ENCODE measurements around the gene LRIG3.
"Not testable (repeated sequence)": the region's sequence is repeated elsewhere in the genome, so short reads cannot be mapped to it uniquely, and the experiment has no call there.

LRIG3 gene, protein sequence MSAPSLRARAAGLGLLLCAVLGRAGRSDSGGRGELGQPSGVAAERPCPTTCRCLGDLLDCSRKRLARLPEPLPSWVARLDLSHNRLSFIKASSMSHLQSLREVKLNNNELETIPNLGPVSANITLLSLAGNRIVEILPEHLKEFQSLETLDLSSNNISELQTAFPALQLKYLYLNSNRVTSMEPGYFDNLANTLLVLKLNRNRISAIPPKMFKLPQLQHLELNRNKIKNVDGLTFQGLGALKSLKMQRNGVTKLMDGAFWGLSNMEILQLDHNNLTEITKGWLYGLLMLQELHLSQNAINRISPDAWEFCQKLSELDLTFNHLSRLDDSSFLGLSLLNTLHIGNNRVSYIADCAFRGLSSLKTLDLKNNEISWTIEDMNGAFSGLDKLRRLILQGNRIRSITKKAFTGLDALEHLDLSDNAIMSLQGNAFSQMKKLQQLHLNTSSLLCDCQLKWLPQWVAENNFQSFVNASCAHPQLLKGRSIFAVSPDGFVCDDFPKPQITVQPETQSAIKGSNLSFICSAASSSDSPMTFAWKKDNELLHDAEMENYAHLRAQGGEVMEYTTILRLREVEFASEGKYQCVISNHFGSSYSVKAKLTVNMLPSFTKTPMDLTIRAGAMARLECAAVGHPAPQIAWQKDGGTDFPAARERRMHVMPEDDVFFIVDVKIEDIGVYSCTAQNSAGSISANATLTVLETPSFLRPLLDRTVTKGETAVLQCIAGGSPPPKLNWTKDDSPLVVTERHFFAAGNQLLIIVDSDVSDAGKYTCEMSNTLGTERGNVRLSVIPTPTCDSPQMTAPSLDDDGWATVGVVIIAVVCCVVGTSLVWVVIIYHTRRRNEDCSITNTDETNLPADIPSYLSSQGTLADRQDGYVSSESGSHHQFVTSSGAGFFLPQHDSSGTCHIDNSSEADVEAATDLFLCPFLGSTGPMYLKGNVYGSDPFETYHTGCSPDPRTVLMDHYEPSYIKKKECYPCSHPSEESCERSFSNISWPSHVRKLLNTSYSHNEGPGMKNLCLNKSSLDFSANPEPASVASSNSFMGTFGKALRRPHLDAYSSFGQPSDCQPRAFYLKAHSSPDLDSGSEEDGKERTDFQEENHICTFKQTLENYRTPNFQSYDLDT

DNA sequence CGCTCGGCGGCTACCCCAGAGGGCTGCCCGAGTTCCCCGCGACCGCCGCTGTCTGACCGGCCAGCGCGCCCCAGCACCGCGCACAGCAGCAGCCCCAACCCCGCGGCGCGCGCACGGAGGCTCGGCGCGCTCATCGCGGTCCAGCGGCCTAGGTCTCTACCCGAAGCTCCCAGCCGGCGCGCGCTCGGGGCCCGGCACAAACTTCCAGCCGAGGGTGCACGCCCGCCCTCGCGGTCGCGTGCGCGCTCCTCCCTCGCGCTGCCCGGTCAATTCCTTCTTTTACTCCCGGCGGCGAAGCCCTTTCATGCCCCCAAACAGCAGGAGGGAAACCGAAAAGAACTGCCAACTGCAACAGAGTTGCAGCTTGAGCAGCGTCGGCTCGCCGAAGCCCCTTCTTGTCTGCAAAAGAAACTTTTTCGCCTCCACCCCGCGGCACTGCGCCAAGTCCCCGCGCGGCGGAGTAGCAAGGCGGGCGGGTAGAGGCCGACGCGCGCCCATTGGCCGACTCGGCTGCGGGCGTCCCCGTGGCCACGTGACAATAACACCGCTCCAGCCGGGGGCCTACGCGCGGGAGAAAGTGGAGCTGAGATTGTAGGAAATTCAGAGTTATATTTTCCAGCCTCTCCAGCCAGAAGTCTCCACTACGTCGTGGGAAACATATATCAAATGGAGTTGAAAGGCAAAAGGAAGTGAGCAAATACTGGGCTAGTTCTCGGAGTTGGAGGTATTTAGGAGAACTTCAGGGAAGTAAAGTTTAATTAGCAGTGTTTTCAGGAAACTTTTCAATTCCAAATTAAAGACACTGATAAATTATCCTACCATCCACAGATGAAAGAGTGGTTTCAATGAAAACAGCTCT is at the start of gene LRIG3:
Gene LRIG3 (minus strand): TSS at position 403 of the 859 bp plus-strand sequence. CDS start 269 bp downstream, at position 134.
- peak; percentile 92 for DNase-seq (ENCODE audit: low spot score)

DNA sequence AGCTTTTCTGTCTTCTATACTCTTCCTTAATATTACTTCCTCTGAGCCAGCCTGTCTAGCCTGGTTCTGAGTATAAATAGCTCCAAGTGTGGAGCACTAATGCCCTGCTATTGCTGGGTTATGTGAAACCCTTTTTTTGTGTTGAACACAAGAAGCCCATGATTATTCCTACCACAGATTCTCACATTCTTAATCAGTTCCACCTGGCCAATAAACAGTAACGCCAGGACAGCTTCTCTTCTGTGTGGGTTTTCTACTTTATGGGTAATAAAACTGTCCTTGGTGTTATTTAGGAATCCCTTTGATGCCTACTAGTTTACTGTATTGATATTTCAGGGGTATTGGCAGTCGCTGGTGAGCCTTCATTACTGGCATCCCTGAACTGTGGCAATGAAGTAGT is 48.9 kb upstream of the LRIG3 start:
- no peak for DNase-seq (ENCODE audit: low spot score)

DNA sequence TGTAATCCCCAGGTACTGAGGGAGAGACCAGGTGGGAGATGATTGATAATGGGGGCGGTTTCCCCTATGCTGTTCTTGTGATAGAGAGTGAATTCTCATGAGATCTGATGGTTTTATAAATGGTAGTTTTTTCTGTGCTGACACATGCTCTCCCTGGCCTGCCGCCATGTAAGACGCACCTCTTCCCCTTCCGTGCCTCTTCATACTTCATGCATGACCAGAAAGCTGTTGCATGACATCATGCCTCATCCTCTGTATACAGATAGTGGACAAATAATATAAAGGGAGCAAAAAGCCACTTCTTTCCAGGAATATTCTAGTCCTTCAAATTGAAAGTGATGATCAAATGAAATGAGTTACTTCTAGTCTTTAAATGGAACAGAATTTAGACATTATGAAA is 47.3 kb upstream of the LRIG3 start:
- DNase-seq (ENCODE audit: low spot score), result no peak

DNA sequence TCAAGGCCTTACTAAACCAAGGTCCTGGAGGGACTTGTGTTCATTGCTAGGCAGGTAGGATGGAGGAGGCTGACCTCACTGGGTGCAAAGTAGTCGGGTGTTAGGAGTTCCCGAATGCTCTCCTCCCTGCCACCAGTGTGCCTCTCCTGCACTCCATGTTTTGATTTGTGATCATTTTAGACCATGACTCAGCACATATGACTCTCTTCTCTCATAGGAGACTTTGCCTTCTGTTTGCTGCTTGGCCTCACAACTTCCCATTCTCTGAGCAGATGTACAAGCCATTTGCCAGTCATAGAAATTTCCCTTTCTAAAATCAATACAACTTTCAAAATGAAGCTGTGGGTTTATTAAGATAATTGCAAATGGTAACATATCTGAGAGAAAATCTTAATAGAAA is 46.6 kb upstream of the LRIG3 start:
- no peak for DNase-seq (ENCODE audit: low spot score)

DNA sequence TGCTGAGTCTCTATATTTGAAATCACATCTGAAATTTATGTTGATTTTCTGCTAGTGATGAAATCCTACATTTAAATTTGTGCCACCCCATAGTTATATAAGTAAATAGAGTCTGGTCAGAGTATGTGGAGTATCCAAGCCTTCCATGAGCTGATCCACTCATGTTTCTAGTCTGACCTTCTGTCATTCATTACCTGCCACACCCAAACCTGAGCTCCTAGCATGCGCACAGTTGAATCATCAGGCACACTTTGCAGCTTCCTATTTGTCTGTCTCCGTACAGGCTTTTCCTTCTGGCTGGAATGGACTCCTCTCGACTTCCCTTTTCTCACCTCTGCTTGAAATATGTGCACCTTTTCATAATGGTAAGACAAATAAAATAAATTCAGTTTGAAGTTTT is 45.3 kb upstream of the LRIG3 start:
- DNase-seq (ENCODE audit: low spot score), result no peak

DNA sequence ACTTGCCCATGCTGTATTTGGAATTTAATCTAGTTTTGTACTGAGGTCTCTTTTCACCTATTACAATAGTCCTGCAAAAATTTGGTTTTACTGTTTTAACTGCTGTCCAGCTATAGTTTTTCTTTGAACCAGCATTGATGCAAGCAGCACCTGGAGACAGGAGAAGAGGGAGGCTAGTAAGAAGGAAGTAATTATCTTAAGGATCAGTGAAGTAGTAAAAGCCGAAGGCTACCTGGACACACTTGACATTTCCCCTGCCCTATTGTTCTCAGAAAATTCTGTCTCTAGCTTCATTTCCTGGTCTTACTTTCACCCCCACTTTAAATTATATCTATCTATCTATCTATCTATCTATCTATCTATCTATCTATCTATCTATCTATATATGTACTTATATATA is 43.5 kb upstream of the LRIG3 start:
- DNase-seq (ENCODE audit: low spot score), result no peak

DNA sequence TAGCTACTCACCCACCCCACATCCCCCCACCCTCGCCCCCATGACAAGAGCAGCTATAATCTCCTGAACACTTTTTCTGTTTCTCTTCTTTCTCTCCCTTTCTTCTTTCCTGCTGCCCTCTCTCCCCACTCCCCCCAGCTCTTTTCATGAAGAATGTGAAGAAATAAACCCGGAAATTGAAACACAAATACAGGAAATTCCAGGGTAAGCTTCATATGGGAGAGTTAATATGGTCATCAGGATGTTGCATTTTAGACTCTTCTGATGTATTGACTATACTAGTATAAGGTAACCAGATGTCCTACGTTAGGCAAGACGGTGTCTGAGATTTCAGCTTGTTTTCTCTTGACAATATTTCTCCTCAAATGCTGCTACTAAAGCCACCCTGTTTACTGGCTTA is 41.6 kb upstream of the LRIG3 start:
- no peak for DNase-seq (ENCODE audit: low spot score)

DNA sequence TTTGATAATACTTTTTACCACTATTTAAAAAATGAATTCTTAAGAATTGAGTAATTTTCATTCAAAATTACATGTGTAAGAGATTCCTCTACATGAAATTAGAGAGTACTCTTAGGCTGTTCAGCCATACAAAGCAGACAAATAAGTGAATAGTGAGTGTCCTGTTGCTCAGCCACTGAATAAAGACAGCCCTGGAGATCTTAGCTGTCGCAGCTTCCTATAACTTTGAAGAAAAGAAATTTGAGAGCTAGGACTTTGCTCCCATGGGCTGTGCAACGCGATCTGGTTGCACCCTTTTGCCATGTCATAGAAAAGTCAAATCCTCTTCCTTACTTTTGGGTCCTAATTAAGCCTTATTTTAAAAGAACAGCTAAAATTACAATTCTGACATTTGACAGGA is 40.9 kb upstream of the LRIG3 start:
- no peak for DNase-seq (ENCODE audit: low spot score)

DNA sequence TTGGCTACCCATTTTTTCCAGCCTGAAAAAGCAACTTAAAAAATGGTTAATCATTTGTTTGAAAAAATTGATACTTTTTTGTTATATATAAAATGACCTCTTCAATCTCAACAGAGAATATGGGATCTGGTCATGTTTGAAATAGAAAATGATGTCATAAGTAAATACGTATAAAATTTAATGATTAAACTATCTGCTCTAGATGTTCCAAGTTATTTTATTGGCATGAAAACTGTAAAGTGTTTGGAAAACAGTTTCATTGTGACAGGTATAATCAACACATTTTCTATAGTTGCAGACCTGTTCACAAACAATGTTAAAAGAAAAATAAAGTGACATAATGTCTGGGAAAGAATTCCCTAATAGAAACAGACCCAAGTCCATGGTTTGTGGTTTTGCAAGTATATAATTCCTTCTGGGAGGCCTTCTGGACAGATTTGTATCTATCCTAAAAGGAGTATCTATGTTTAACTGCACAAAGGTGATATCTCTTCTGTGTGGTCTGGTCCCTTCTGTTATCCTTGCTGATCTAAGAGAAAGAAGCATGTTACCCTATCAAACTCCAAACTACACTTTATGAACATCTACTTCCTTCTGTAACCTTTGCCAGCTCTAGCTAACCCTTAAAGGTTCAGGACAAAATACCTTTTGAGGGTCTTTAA is 39.5 kb upstream of the LRIG3 start:
- no peak for DNase-seq (ENCODE audit: low spot score)

DNA sequence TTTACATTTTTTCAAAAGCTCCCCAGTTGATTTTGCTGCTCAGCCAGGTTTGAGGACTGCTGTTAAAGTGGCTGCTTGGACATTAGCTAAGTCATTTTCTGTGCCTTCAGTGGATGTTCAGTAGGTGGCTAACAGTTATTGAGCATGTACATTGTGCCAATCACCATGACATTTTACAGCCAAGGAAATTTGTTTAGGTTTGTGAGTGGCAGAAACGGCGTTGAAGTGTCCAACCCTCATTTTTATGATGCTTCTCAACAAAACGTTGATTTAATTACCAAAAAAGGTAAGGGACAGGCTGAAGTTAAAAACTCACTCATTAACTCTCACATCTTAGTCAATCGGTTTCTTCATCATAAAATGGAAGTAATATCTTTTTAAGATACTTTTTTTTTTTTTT is 37.0 kb upstream of the LRIG3 start:
- DNase-seq (ENCODE audit: low spot score), result no peak

DNA sequence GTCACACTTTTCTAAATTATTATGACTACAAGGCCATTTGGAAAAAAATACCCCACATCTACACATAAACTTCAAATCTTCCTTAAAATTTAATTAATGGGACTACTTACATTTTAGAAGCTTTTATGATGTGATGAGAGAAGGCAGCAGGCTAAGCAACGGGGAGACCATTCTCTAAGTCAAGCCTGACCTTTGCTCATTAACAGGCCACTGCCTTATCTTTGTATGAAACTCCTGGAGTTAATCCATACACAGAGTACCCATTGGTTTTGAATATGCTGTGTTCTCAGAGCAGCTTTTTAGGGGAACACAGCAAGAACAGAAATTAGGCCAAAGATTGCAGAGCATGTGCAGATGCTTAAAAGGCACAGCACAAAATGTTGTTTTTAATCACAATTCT is 35.5 kb upstream of the LRIG3 start:
- no peak for DNase-seq (ENCODE audit: low spot score)

DNA sequence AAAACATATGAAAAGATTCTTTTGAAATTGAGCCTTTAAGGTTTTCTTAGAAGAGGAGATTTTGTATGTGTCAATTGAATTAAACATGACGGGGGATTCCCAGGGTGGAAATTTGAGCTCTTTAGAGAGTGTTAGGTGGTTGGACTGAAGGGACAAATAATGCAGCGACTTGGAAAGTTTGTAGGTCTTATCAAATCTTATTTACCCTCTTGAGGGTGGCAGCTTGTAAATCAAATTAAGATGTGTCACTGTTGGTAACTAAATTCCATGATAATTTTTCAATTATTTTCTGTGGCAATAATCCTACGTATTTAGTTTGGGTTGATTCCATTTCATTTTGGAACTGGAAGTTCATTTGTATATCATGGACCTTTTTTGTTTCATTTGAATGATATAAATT is 33.7 kb upstream of the LRIG3 start:
- DNase-seq (ENCODE audit: low spot score), result no peak

DNA sequence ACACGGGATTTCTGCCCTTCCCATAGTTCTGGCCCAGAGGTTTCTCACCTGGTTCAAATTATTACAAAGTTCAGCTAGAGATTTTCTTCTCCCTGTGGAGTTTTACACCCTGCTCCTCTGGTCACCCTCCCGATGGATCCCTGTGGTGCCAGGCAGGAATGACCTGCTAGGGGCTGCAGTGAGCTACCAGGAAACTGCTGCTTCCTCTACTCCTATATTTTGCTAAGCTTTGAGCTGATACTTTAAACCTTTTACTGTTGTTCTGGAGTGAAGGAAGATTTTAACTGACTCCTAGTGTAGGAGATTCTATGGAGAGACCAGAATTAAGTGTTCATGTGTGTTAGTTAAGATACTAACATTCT is 30.4 kb upstream of the LRIG3 start:
- DNase-seq (ENCODE audit: low spot score), result no peak

DNA sequence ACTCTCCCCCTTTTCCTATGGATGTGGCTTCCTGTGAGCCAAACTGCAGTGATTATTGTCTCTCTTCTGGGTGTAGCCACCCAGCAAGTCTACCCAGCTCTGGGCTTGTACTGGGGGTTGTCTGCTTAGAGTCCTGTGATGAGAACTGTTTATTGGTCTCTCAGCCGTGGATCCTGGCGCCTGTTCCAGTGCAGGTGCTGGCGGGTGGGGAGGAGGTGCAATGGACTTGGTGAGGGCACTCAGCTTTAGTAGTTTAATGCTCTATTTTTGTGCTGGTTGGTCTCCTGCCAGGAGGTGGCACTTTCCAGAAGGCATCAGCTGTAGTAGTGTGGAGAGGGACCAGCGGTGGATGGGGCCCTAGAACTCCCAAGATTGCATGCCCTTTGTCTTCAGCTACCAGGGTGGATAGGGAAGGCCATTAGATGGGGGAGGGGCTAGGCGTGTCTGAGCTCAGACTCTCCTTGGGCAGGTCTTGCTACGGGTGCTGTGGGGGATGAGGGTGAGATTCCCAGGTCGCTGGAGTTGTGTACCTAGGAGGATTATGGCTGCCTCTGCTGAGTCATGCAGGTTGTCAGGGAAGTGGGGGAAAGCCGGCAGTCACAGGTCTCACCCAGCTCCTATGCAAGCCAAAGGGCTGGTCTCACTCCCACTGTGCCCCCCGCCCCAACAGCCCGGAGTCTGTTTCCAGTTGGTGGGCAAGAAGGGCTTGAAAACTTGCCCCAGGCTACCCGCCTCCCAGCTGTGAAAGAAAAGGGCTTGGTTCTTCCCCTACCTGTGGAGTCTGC is 29.8 kb upstream of the LRIG3 start:
- DNase-seq (ENCODE audit: low spot score), result not testable (repeated sequence)

DNA sequence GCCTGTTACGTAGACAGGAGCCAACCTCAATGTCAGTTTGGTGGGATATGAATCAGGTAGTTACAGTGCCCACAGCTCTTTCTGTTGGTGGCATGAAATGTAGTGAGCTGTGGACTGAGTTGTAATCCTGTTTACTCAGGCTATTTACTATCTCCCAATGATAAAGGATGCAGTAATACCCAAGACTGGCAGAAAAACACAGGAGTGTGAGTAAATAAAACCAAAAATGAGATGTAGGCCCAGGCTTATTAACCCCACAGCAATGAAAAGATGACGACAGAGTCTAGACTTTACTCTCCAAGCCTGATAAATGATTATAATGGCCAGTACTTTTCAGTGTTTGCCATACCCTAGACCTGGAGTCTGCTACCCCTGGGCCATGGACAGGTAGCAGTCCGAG is 22.8 kb upstream of the LRIG3 start:
- no peak for DNase-seq (ENCODE audit: low spot score)

DNA sequence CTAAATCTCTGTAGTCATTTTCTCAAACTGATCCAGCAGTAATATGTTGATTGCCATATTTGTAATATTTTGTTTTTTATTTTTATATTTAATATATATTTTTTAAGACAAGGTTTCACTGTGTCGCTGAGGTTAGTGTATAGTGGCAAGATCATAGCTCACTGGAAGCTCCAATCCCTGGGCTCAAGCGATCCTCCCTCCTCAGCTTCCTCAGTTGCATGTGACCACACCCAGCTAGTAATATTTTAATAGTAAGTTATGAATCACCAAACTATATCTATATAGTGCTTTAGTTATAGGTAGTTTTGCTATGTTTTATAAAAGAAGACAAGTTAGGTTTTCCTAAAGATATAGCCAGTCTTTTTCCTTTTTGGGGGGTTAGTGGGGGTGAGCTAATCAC is 22.0 kb upstream of the LRIG3 start:
- DNase-seq (ENCODE audit: low spot score), result peak; percentile 43

DNA sequence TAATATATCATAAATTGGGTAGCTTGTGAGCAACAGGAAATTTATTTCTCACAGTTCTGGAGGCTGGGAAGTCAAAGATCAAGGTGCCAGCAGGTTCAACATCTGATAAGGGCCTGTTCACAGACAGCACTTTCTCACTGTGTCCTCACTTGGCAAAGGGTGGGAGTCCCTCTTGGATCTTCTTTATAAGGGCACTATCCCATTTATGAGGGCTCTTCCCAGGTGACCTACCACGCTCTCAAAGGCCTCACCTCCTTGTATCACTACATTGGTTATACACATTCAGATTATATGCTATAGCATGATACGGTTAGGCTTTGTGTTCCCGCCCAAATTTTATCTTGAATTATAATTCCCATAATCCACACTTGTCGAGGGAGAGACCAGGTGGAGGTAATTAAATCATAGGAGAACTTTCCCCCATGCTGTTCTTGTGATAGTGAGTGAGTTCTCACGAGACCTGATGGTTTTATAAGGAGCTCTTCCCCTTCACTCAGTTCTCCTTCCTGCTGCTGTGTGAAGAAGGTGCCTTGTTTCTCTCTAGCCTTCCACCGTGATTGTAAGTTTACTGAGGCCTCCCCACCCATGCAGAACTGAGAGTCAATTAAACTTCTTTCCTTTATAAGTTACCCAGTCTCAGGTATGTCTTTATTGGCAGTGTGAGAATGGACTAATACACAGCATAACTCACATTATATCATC is 19.2 kb upstream of the LRIG3 start:
- no peak for DNase-seq (ENCODE audit: low spot score)

DNA sequence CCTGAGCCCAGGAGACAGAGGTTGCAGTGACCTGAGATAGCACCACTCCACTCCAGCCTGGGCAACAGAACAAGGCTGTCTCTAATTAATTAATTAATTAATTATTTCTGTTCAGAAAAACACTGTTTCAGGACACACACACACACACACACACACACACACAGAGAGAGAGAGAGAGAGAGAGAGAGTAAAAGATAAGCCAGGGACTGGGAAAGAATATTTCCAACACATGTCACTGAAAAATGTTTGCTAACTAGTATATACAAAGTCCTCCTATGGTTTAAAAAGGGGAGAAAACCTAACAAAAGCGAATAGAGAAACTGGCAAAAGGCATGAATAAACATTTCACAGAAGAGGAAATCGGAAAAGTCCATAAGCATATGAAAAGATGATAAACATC is 18.1 kb upstream of the LRIG3 start:
- no peak for DNase-seq (ENCODE audit: low spot score)

DNA sequence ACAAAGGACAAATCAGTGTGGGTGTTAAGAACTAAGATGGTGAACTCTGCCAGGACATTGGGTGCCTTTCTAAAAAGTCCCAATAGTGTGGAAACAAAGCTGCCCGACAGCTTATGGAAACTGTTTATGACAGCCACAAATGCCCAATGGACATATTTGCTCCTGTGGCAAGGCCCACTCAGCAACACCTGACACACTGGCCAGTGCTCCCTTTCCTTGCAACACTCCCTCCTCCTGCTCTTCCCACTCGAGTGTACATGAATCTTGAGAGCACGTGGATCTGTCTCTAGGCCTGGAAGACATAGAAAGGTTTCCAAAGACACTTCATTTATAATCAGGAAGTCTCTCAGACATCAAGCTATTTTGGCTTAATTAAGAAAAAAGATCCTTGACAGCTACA is 14.2 kb upstream of the LRIG3 start:
- DNase-seq (ENCODE audit: low spot score), result no peak
